ENCODE data around the gene ELN. TPM values are rescaled to one million over a fixed set of nuclear protein-coding genes. Genes with fewer than 3 reads are reported as not detected.

Gene ELN
- total RNA-seq, 4 donors from 2014 or later: 4.1 to 427 (median 92.4) TPM

DNA sequence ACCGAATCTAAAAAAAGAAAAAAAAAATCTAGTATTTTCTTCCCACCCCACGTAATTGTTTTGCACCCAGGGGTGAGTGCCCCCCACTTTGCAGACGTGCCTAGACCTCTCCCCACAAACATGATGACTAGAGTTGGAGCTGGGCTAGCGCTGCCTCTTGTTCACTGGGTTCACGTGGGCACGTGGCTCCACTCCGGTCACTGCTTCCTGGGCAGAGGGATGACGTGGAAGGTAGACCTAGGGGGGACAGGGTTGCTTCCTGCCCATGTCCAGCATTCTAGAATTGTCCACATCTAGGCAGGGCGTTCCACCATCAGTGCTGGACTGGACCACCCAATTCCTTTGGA, 54.8 kb downstream of the ELN start:
- peaks cover 0 to 8% of the 10 kb centered on the region in 2 donors for H3K4me1 ChIP-seq
- H3K27ac ChIP-seq: no peak overlapping the region
- no peaks in the 10 kb centered on the region for H3K36me3 ChIP-seq
- no peak for DNase-seq
- H3K27me3 ChIP-seq: no peaks in the 10 kb centered on the region
- no peaks in the 10 kb centered on the region for H3K9me3 ChIP-seq
- H3K4me3 ChIP-seq: no peak overlapping the region
- intact Hi-C loops (cut with DNase I; ENCODE audit: low total_unique reads): no loop called here
- TF ChIP-seq POLR2A (IDR thresholded peaks at IDR 0.05): no peak
- TF ChIP-seq, protein P1, sequence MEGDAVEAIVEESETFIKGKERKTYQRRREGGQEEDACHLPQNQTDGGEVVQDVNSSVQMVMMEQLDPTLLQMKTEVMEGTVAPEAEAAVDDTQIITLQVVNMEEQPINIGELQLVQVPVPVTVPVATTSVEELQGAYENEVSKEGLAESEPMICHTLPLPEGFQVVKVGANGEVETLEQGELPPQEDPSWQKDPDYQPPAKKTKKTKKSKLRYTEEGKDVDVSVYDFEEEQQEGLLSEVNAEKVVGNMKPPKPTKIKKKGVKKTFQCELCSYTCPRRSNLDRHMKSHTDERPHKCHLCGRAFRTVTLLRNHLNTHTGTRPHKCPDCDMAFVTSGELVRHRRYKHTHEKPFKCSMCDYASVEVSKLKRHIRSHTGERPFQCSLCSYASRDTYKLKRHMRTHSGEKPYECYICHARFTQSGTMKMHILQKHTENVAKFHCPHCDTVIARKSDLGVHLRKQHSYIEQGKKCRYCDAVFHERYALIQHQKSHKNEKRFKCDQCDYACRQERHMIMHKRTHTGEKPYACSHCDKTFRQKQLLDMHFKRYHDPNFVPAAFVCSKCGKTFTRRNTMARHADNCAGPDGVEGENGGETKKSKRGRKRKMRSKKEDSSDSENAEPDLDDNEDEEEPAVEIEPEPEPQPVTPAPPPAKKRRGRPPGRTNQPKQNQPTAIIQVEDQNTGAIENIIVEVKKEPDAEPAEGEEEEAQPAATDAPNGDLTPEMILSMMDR (IDR thresholded peaks at IDR 0.05): no peak

DNA sequence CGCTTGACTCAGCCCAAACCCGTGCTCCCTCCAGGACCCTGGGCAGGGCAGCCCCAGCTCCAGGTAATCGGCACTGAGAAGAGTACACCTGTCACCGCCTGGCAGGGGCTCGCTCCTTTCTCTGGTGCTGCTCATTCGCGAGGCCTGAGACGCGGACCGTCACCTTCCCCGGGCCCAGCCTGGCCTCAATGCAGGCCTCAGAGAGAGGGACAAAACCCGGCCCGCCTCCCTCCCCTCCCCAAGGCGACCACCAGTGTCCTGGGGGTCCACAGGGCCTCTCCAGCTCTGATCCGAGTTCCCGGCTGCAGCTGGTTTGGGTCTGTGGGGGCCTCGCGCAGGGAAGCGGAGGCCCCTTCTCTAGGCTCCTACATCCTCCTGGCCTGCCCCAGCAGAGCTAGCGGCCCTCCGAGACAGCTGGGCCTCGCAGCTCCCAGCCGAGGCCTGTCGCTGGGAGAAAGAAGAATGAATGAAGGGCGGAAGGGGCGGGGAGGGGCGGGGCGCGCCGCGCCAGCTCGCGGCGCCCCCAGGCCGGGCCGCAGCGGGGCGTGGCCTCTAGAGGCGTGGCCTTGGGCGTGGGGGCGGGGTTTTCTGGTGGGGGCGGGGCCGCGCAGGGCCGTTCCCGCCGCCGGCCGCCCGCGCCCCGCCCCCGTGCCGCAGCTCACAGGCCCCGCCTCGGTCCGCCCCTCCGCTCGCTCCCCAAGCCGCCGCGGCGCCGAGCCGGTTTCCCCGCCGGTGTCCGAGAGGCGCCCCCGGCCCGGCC, 55.3 kb downstream of the ELN start, which contains the start of gene LIMK1:
Gene LIMK1, plus strand, starts transcription at position 688 of the 760 bp plus-strand sequence. CDS start 187 bp downstream, outside the sequence.
- intact Hi-C loops (cut with DNase I; ENCODE audit: low total_unique reads): no loop called here
- no peak for TF ChIP-seq POLR2A (IDR thresholded peaks at IDR 0.05)
- TF ChIP-seq, protein P1 (IDR thresholded peaks at IDR 0.05): no peak
- H3K36me3 ChIP-seq: no peaks in the 10 kb centered on the region
- H3K27ac ChIP-seq: peak within 1 kb of the TSS; percentile 54 to 66
- peaks cover 0 to 8% of the 10 kb centered on the region in 2 donors for H3K4me1 ChIP-seq
- H3K27me3 ChIP-seq: no peaks in the 10 kb centered on the region
- no peaks in the 10 kb centered on the region for H3K9me3 ChIP-seq
- DNase-seq: peak; percentile 73 to 85
- peak within 1 kb of the TSS; percentile 60 to 69 for H3K4me3 ChIP-seq

DNA sequence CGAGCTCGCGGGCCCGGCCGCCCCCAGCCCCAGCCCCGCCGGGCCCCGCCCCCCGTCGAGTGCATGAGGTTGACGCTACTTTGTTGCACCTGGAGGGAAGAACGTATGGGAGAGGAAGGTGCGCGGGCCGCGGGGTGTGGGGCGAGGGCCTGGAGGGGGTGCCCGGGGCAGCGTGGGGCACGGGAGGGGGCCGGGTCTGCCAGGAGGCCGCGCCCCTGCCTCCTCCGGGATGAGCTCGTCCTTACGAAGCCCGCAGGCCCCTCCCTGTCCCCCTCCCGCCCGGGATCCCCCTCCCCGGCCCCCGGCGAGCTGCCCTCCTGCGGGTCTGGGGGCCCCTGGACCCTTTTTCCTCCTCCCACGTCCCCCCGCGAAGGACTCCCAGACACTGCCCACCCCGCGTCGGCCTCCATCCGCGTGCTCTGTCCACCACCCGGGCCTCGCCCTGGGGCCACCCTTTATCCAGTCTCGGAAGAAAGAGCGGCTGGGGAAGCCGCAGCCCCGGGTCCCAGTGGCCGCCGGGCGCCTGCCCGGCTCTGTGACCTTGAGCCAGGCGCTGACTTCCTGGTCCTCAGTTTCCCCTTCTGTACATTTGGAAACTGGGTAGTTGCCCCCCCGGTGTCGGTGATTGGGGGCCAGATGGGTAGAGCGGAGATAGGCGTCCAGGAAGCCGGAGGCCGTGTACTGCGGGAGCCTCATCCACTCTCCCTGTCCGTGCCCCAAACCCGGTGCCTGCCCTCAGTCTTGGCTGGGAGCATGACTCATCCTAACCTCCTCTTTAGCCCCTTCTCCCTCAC, 56.2 kb downstream of the ELN start:
- Histone ChIP-seq H3K27ac (peak overlapping the region; percentile 54 to 66), H3K36me3 (no peaks in the 10 kb centered on the region), H3K4me1 (peaks cover 0 to 8% of the 10 kb centered on the region in 2 donors), H3K9me3 (no peaks in the 10 kb centered on the region), H3K27me3 (no peaks in the 10 kb centered on the region), H3K4me3 (peak overlapping the region; percentile 60 to 69)
- intact Hi-C loops (cut with DNase I; ENCODE audit: low total_unique reads): no loop called here
- TF ChIP-seq, protein P1 (IDR thresholded peaks at IDR 0.05): no peak
- no peak for TF ChIP-seq POLR2A (IDR thresholded peaks at IDR 0.05)
- DNase-seq: peak in 1 of 2 donors; percentile 48

DNA sequence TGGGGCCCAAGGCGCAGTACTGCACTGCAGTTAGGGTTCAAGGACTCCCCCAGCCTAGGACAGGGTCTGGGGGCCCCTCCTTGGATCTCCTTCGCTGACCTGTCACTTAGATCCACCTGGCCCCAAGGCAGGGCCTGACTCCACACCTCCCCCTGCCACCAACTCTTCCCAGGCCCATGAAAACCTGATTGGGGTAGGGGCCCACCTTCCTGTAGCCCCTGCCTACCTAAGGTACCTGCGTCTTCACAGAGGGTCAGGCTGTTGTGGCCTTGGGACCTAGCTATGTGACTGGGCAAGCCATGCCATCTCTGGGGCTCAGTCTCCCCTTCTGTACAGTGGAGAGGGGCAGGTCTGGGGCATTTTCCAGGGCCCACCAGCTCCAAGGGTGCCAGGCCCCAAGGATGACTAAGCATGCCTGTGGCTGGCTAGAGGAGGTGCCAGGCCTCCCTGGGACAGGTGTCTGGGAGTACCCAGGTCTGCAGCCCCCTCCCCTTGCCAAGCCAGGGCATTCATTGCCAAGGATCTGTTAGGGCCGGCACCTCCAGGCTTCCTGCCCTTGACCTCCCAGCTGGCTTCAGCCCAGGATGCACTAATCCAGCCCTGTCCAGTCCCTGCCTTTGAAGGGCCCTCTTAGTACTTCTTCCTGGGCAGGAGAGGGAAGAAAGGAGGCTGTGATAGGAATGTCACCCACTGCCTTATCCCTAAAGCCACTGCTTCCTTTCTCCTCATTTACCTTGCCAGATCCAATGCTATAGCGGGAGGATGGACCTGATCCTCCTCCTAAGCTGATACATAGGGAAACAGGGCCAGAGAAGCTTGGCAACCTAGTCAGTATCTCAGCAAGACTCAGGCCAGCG, 57.0 kb downstream of the ELN start:
- Histone ChIP-seq H3K27ac (peak overlapping the region; percentile 54 to 66), H3K4me3 (peak overlapping the region; percentile 60 to 69), H3K4me1 (peaks cover 0 to 8% of the 10 kb centered on the region in 2 donors)

More for the DNA sequence above, 57.0 kb downstream of the ELN start:
- no peaks in the 10 kb centered on the region for H3K36me3 ChIP-seq
- H3K9me3 ChIP-seq: no peaks in the 10 kb centered on the region
- no peaks in the 10 kb centered on the region for H3K27me3 ChIP-seq
- TF ChIP-seq, protein P1 (IDR thresholded peaks at IDR 0.05): no peak
- no peak for TF ChIP-seq POLR2A (IDR thresholded peaks at IDR 0.05)
- intact Hi-C loops (cut with DNase I; ENCODE audit: low total_unique reads): no loop called here
- DNase-seq: no peak
